ENCODE results near the gene PCNX2.

Gene PCNX2

GRCh38 chr1:233144434-233144833 lies 151.1 kb downstream of the PCNX2 start:
- no peak for TF ChIP-seq CTCF (IDR thresholded peaks at IDR 0.05; ENCODE audit: poor library complexity, severe bottlenecking)
- Histone ChIP-seq H3K4me3 (ENCODE audit: severe bottlenecking) (no peak overlapping the region), H3K36me3 (ENCODE audit: low read depth) (peaks cover 2% of the 10 kb centered on the region; the same call in 1 of the 2 replicates), H3K9me3 (ENCODE audit: severe bottlenecking) (no peaks in the 10 kb centered on the region), H3K27ac (ENCODE audit: poor library complexity, severe bottlenecking) (no peak overlapping the region), H3K27me3 (ENCODE audit: insufficient read depth, poor library complexity, severe bottlenecking) (no peaks in the 10 kb centered on the region), H3K4me1 (ENCODE audit: insufficient read depth, poor library complexity, severe bottlenecking) (no peaks in the 10 kb centered on the region)
- no peak for ATAC-seq (ENCODE audit: low read depth)
- no peak for DNase-seq (ENCODE audit: low spot score)

GRCh38 chr1:233143241-233143640 lies 152.3 kb downstream of the PCNX2 start:
- no peaks in the 10 kb centered on the region for H3K4me1 ChIP-seq (ENCODE audit: insufficient read depth, poor library complexity, severe bottlenecking)
- no peaks in the 10 kb centered on the region for H3K27me3 ChIP-seq (ENCODE audit: insufficient read depth, poor library complexity, severe bottlenecking)
- no peak for TF ChIP-seq CTCF (IDR thresholded peaks at IDR 0.05; ENCODE audit: poor library complexity, severe bottlenecking)
- ATAC-seq (ENCODE audit: low read depth) (no peak), DNase-seq (ENCODE audit: low spot score) (no peak)
- no peak overlapping the region for H3K27ac ChIP-seq (ENCODE audit: poor library complexity, severe bottlenecking)
- H3K9me3 ChIP-seq (ENCODE audit: severe bottlenecking) = no peaks in the 10 kb centered on the region
- no peak overlapping the region for H3K4me3 ChIP-seq (ENCODE audit: severe bottlenecking)
- peaks cover 4% of the 10 kb centered on the region; the same call in 1 of the 2 replicates for H3K36me3 ChIP-seq (ENCODE audit: low read depth)

GRCh38 chr1:233140974-233141373 lies 154.6 kb downstream of the PCNX2 start:
- no peak for TF ChIP-seq CTCF (IDR thresholded peaks at IDR 0.05; ENCODE audit: poor library complexity, severe bottlenecking)
- Histone ChIP-seq H3K27me3 (ENCODE audit: insufficient read depth, poor library complexity, severe bottlenecking) (no peaks in the 10 kb centered on the region), H3K27ac (ENCODE audit: poor library complexity, severe bottlenecking) (no peak overlapping the region), H3K4me1 (ENCODE audit: insufficient read depth, poor library complexity, severe bottlenecking) (no peaks in the 10 kb centered on the region), H3K9me3 (ENCODE audit: severe bottlenecking) (no peaks in the 10 kb centered on the region), H3K36me3 (ENCODE audit: low read depth) (peaks cover 10% of the 10 kb centered on the region; the same call in 1 of the 2 replicates), H3K4me3 (ENCODE audit: severe bottlenecking) (no peak overlapping the region)
- ATAC-seq (ENCODE audit: low read depth) (no peak), DNase-seq (ENCODE audit: low spot score) (no peak)

- no peak for ATAC-seq (ENCODE audit: low read depth)
- Histone ChIP-seq H3K4me1 (ENCODE audit: insufficient read depth, poor library complexity, severe bottlenecking) (no peaks in the 10 kb centered on the region), H3K4me3 (ENCODE audit: severe bottlenecking) (no peak overlapping the region), H3K27me3 (ENCODE audit: insufficient read depth, poor library complexity, severe bottlenecking) (no peaks in the 10 kb centered on the region), H3K9me3 (ENCODE audit: severe bottlenecking) (no peaks in the 10 kb centered on the region), H3K27ac (ENCODE audit: poor library complexity, severe bottlenecking) (no peak overlapping the region), H3K36me3 (ENCODE audit: low read depth) (peaks cover 10% of the 10 kb centered on the region; the same call in 1 of the 2 replicates)
- no peak for DNase-seq (ENCODE audit: low spot score)
- TF ChIP-seq CTCF (IDR thresholded peaks at IDR 0.05; ENCODE audit: poor library complexity, severe bottlenecking) = no peak
These were observed 155.0 kb downstream of the PCNX2 start for GRCh38 chr1:233140499-233140898.

- no peaks in the 10 kb centered on the region for H3K9me3 ChIP-seq (ENCODE audit: severe bottlenecking)
- no peak overlapping the region for H3K4me3 ChIP-seq (ENCODE audit: severe bottlenecking)
- H3K27ac ChIP-seq (ENCODE audit: poor library complexity, severe bottlenecking) = no peak overlapping the region
- H3K4me1 ChIP-seq (ENCODE audit: insufficient read depth, poor library complexity, severe bottlenecking) = no peaks in the 10 kb centered on the region
- ATAC-seq (ENCODE audit: low read depth) (no peak), DNase-seq (ENCODE audit: low spot score) (no peak)
- no peak for TF ChIP-seq CTCF (IDR thresholded peaks at IDR 0.05; ENCODE audit: poor library complexity, severe bottlenecking)
- H3K36me3 ChIP-seq (ENCODE audit: low read depth) = peaks cover 21% of the 10 kb centered on the region
- no peaks in the 10 kb centered on the region for H3K27me3 ChIP-seq (ENCODE audit: insufficient read depth, poor library complexity, severe bottlenecking)
These were observed 156.5 kb downstream of the PCNX2 start for GRCh38 chr1:233138788-233139585.

Data from RWPE2 (cell line).